ENCODE results near the gene ARMC2. TPM values are rescaled to one million over a fixed set of nuclear protein-coding genes. Genes with fewer than 3 reads are reported as not detected.

Gene ARMC2
- total and polyA plus RNA-seq, 10 donors: 1.4 to 12.2 (median 5.7) TPM

- H3K4me3 ChIP-seq: no peak overlapping the region
- H3K27me3 ChIP-seq (replicated peaks in 1 of 7): no peaks in the 10 kb centered on the region
- peaks cover 23 to 59% (median 51%) of the 10 kb centered on the region in 6 donors for H3K4me1 ChIP-seq
- no peaks in the 10 kb centered on the region for H3K9me3 ChIP-seq
- TF ChIP-seq POLR2A (IDR thresholded peaks at IDR 0.05): no peak
- TF ChIP-seq POLR2AphosphoS5 (IDR thresholded peaks at IDR 0.05): no peak
- no peak for TF ChIP-seq CTCF (IDR thresholded peaks at IDR 0.05 in 8 of 11, conservative IDR thresholded peaks at IDR 0.05 in 3 of 11)
- no peak for DNase-seq
- 90 to 97% (median 95%) methylated on average over 1 of the region's 1 CpG for WGBS, 5 donors
- intact Hi-C loops (cut with DNase I; ENCODE audit: low total_unique reads): loop anchor here (10.0 kb wide), 1 partner anchor 171 kb away; no protein-coding TSS in a partner anchor
- H3K27ac ChIP-seq: peak overlapping the region in 7 of 8 donors; percentile 43 to 82 (median 77)
- H3K36me3 ChIP-seq: no peaks in the 10 kb centered on the region
These were observed 55.6 kb downstream of the ARMC2 start for GRCh38 chr6:108903796-108904195.

- WGBS, 5 donors: 32 to 55% (median 42%) methylated on average over 3 of the region's 3 CpGs
- H3K9me3 ChIP-seq: no peaks in the 10 kb centered on the region
- TF ChIP-seq CTCF (IDR thresholded peaks at IDR 0.05 in 8 of 11, conservative IDR thresholded peaks at IDR 0.05 in 3 of 11): no peak
- no peak for TF ChIP-seq POLR2A (IDR thresholded peaks at IDR 0.05)
- no peak for TF ChIP-seq POLR2AphosphoS5 (IDR thresholded peaks at IDR 0.05)
These were observed 56.5 kb downstream of the ARMC2 start for GRCh38 chr6:108904741-108905140.

GRCh38 chr6:108914235-108915022, 66.2 kb downstream of the ARMC2 start:
- Histone ChIP-seq H3K27ac (peak overlapping the region in 4 of 8 donors; percentile 11 to 47 (median 20)), H3K4me1 (peaks cover 0 to 18% (median 3%) of the 10 kb centered on the region in 6 donors), H3K9me3 (no peaks in the 10 kb centered on the region), H3K4me3 (no peak overlapping the region), H3K27me3 (replicated peaks in 1 of 7) (no peaks in the 10 kb centered on the region), H3K36me3 (no peaks in the 10 kb centered on the region)
- intact Hi-C loops (cut with DNase I; ENCODE audit: low total_unique reads): no loop called here
- 61 to 72% (median 69%) methylated on average over 4 of the region's 4 CpGs for WGBS, 5 donors
- no peak for TF ChIP-seq POLR2A (IDR thresholded peaks at IDR 0.05)
- TF ChIP-seq CTCF (IDR thresholded peaks at IDR 0.05 in 8 of 11, conservative IDR thresholded peaks at IDR 0.05 in 3 of 11): peak in 5 of 11 experiments; percentile 15 to 41 (median 26)
- DNase-seq: no peak

More at GRCh38 chr6:108904741-108905140, 56.5 kb downstream of the ARMC2 start:
- intact Hi-C loops (cut with DNase I; ENCODE audit: low total_unique reads): loop anchor here (10.0 kb wide), 1 partner anchor 170 kb away; no protein-coding TSS in a partner anchor
- no peak for DNase-seq
- Histone ChIP-seq H3K36me3 (no peaks in the 10 kb centered on the region), H3K27me3 (replicated peaks in 1 of 7) (no peaks in the 10 kb centered on the region), H3K4me1 (peaks cover 23 to 59% (median 51%) of the 10 kb centered on the region in 6 donors), H3K27ac (peak overlapping the region; percentile 13 to 82 (median 76)), H3K4me3 (no peak overlapping the region)

- intact Hi-C loops (cut with DNase I; ENCODE audit: low total_unique reads): no loop called here
- no peak for DNase-seq
- TF ChIP-seq CTCF (IDR thresholded peaks at IDR 0.05 in 8 of 11, conservative IDR thresholded peaks at IDR 0.05 in 3 of 11): no peak
- TF ChIP-seq POLR2A (IDR thresholded peaks at IDR 0.05): no peak
- no peak for TF ChIP-seq POLR2AphosphoS5 (IDR thresholded peaks at IDR 0.05)
- WGBS, 5 donors: 92 to 95% (median 94%) methylated on average over 5 of the region's 5 CpGs
- H3K9me3 ChIP-seq: no peaks in the 10 kb centered on the region
- no peak overlapping the region for H3K27ac ChIP-seq
- peaks cover 0 to 21% (median 3%) of the 10 kb centered on the region in 6 donors for H3K4me1 ChIP-seq
- no peak overlapping the region for H3K4me3 ChIP-seq
- H3K27me3 ChIP-seq (replicated peaks in 1 of 7): no peaks in the 10 kb centered on the region
- H3K36me3 ChIP-seq: no peaks in the 10 kb centered on the region
These were observed 67.0 kb downstream of the ARMC2 start for GRCh38 chr6:108915258-108915657.
